HL-60 (cell line): ENCODE measurements around the gene L3MBTL1.

Experiments
- CTCF ChIP-seq: IDR thresholded peaks from one replicate; pipeline ENCODE4 v1.5.1; 2011; ENCODE audit warnings: low read length, control low read depth, inconsistent platforms; ENCODE audit not compliant: insufficient read depth
- GABPA ChIP-seq: IDR thresholded peaks from 2 replicates; pipeline ENCODE4 v1.6.1; 2012; ENCODE audit warnings: low read depth
- POLR2AphosphoS5 ChIP-seq: IDR thresholded peaks from 2 replicates; pipeline ENCODE4 v1.6.1; 2012; ENCODE audit warnings: low read depth

- no peak for TF ChIP-seq CTCF
- 0 out of 2 replicates have a peak, but pooled peaks have one; percentile 23 for TF ChIP-seq POLR2AphosphoS5
- no peak for TF ChIP-seq GABPA
These were observed 41.9 kb upstream of the L3MBTL1 start for GRCh38 chr20:43465625-43465943.
